Left ventricle myocardium superior (tissue), 1 donor: ENCODE measurements around the gene NR5A1. TPM values are rescaled to one million over a fixed set of nuclear protein-coding genes. Genes with fewer than 3 reads are reported as not detected.

Experiments used
- ATAC-seq: fragments of 200-7000 bp; cut with Tn5 transposase; one replicate; pipeline ENCODE4 v1.9.1; 2020; ENCODE audit warnings: mild to moderate bottlenecking, moderate library complexity
- DNase-seq: peaks from one replicate; pipeline ENCODE4 v3.0.0-alpha.2; 2020
- intact Hi-C: fragments of 100-400 bp; cut with micrococcal nuclease; formaldehyde crosslinking; loops from one replicate; pipeline ENCODE4 v1.11.0; 2022
- total RNA-seq: library from RNA; stranded (reverse); fragmentation: NEBNext Ultra II Directional; extraction: Animal tissue kit (Norgen Biotek cat#: 25700); gene quantifications from one replicate; pipeline ENCODE4 v1.2.1, GENCODE V29; 2021
- donor health status: DM: no; HTN: yes; CAD: no; lungs with severe emphysema.

Gene NR5A1
- total RNA-seq, 1 donor from 2014 or later, result not detected

GRCh38 chr9:124518116-124518515, 10.9 kb upstream of the NR5A1 start:
- DNase-seq (no peak), ATAC-seq (no peak)
- intact Hi-C loops, result no loop called here

- DNase-seq (no peak), ATAC-seq (no peak)
- intact Hi-C loops, result no loop called here
These were observed 10.4 kb upstream of the NR5A1 start for GRCh38 chr9:124517600-124517999.

- DNase-seq, result no peak
- intact Hi-C loops, result no loop called here
- no peak for ATAC-seq
These were observed 7.7 kb upstream of the NR5A1 start for GRCh38 chr9:124514874-124515273.

- no peak for ATAC-seq
- DNase-seq, result no peak
- intact Hi-C loops, result no loop called here
These were observed 6.9 kb upstream of the NR5A1 start for GRCh38 chr9:124514125-124514524.

- peak; percentile 80 for DNase-seq
- ATAC-seq, result peak; percentile 98
- intact Hi-C loops, result no loop called here
These were observed 6.3 kb upstream of the NR5A1 start for GRCh38 chr9:124513376-124513994.

- intact Hi-C loops, result no loop called here
- ATAC-seq (no peak), DNase-seq (no peak)
These were observed 5.6 kb upstream of the NR5A1 start for GRCh38 chr9:124512806-124513204.

GRCh38 chr9:124511891-124512805, 4.9 kb upstream of the NR5A1 start:
- DNase-seq (no peak), ATAC-seq (no peak)
- intact Hi-C loops, result no loop called here

- intact Hi-C loops, result no loop called here
- ATAC-seq (no peak), DNase-seq (no peak)
These were observed 4.2 kb upstream of the NR5A1 start for GRCh38 chr9:124511426-124511840.

- no peak for ATAC-seq
- intact Hi-C loops, result no loop called here
- DNase-seq, result no peak
These were observed 3.6 kb upstream of the NR5A1 start for GRCh38 chr9:124510650-124511425.

GRCh38 chr9:124507880-124508423, 753 bp upstream of the NR5A1 start:
- intact Hi-C loops, result no loop called here
- DNase-seq, result no peak
- ATAC-seq, result no peak

GRCh38 chr9:124506433-124506832, 766 bp downstream of the NR5A1 start:
- DNase-seq, result no peak
- intact Hi-C loops, result no loop called here
- no peak for ATAC-seq

GRCh38 chr9:124505901-124506346, 1.3 kb downstream of the NR5A1 start:
- ATAC-seq, result no peak
- no peak for DNase-seq
- intact Hi-C loops, result no loop called here

GRCh38 chr9:124505006-124505900, 1.9 kb downstream of the NR5A1 start:
- ATAC-seq (no peak), DNase-seq (no peak)
- intact Hi-C loops, result no loop called here

- intact Hi-C loops, result no loop called here
- DNase-seq (no peak), ATAC-seq (no peak)
These were observed 2.6 kb downstream of the NR5A1 start for GRCh38 chr9:124504530-124505005.

- DNase-seq (no peak), ATAC-seq (no peak)
- intact Hi-C loops, result no loop called here
These were observed 3.3 kb downstream of the NR5A1 start for GRCh38 chr9:124503713-124504529.

- ATAC-seq (no peak), DNase-seq (no peak)
- intact Hi-C loops, result no loop called here
These were observed 4.2 kb downstream of the NR5A1 start for GRCh38 chr9:124502711-124503702.
